Glomerular visceral epithelial cell (primary cell): ENCODE data around the gene ITGB5.
A peak's percentile ranks its signal among the peaks of the same experiment; 100 is the strongest.
"Not testable (repeated sequence)": the region's sequence is repeated elsewhere in the genome, so short reads cannot be mapped to it uniquely, and the experiment has no call there.

Experiments
- DNase-seq: peaks from one replicate; pipeline ENCODE4 v3.0.0-alpha.2; 2016; ENCODE audit errors: extremely low spot score

Gene ITGB5

GRCh38 chr3:124749877-124750276, 137.3 kb downstream of the ITGB5 start:
- not testable (repeated sequence) for DNase-seq

GRCh38 chr3:124748560-124749198, 138.5 kb downstream of the ITGB5 start:
- DNase-seq = no peak

- no peak for DNase-seq
Measured at GRCh38 chr3:124747111-124747981, 139.8 kb downstream of the ITGB5 start.

- DNase-seq = no peak
Measured at GRCh38 chr3:124745756-124746155, 141.4 kb downstream of the ITGB5 start.

GRCh38 chr3:124741027-124741426, 146.1 kb downstream of the ITGB5 start:
- no peak for DNase-seq

GRCh38 chr3:124731760-124732159, 155.4 kb downstream of the ITGB5 start:
- DNase-seq = no peak

GRCh38 chr3:124730941-124731297, 156.2 kb downstream of the ITGB5 start:
- DNase-seq = no peak

GRCh38 chr3:124730129-124730940, 156.8 kb downstream of the ITGB5 start, which contains the start of gene UMPS:
Gene UMPS, plus strand, starts transcription at chr3:124730452. Its CDS starts 20 bp downstream, at chr3:124730472.
- DNase-seq = peak; percentile 78

- DNase-seq = no peak
Measured at GRCh38 chr3:124722589-124722988, 164.6 kb downstream of the ITGB5 start.

- DNase-seq = no peak
Measured at GRCh38 chr3:124714223-124714853, 172.8 kb downstream of the ITGB5 start.
